Activated T-cell treated with anti-CD3 and anti-CD28 coated beads, Interleukin-2, amount 50 U/mL, for 1 hour (primary cell): Measurements from ENCODE around the gene TRIM5.
"Not testable (repeated sequence)": the region's sequence is repeated elsewhere in the genome, so short reads cannot be mapped to it uniquely, and the experiment has no call there.

Experiments
- DNase-seq: peaks from one replicate; pipeline ENCODE4 v3.0.0-alpha.2; 2020

TRIM5 gene

DNA sequence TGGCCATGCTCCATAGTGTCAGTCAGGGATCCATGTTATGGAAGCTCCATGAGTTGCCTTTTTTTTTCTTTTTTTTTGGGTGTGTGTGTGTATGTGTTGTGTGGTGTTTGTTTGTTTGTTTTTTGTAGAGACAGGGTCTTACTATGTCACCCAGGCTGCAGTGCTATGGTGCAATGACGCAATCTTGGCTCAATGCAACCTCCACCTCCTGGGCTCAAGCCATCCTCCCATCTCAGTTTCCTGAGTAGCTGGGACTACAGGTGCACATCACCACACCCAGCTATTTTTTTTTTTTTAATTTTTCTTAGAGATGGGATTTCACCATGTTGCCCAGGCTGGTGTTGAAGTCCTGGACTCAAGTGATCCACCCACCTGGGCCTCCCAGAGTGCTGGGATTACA lies 3.6 kb upstream of the TRIM5 start:
- no peak for DNase-seq

GRCh38 chr11:5686426-5686825 lies 1.6 kb upstream of the TRIM5 start:
- no peak for DNase-seq

GRCh38 chr11:5684036-5684645 lies 733 bp downstream of the TRIM5 start:
- DNase-seq = no peak

- DNase-seq = peak; percentile 37
These were observed 1.3 kb downstream of the TRIM5 start for GRCh38 chr11:5683620-5684019.

DNA sequence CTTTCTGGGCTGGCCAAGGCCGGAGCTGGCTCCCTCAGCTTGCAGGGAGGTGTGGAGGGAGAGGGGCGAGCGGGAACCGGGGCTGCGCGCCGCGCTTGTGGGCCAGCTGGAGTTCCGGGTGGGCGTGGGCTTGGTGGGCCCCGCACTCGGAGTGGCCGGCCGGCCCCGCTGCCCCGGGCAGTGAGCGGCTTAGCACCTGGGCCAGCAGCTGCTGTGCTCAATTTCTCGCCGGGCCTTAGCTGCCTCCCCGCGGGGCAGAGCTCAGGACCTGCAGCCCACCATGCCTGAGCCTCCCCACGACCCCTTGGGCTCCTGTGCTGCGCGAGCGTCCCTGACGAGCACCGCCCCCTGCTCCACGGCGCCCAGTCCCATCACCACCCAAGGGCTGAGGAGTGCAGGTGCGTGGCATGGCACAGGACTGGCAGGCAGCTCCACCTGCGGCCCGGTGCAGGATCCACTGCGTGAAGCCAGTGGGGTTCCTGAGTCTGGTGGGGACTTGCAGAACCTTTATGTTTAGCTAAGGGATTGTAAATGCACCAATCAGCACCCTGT lies 1.9 kb downstream of the TRIM5 start:
- DNase-seq = not testable (repeated sequence)

- no peak for DNase-seq
These were observed 5.1 kb downstream of the TRIM5 start for GRCh38 chr11:5679811-5680210.

DNA sequence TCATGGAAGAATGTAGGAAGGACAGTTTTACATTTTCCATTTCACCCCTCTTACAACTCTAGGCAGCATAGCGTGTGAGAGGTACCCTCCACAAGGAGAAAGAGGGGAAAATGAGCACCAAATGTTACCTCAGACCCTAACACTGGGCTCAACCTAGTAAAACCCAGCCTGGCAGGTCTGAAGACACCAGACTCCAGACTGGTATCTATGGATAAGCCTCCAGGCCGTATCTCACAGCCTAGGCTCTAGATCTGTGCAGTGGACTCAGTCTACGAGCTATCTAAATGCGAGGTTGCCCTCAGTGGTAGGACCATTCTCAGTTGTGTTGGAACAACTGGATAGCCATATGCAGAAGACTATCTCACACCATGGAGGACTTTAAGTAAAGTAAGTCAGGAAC lies 10.5 kb downstream of the TRIM5 start:
- no peak for DNase-seq

- no peak for DNase-seq
These were observed 13.0 kb downstream of the TRIM5 start for GRCh38 chr11:5671831-5672230.

DNA sequence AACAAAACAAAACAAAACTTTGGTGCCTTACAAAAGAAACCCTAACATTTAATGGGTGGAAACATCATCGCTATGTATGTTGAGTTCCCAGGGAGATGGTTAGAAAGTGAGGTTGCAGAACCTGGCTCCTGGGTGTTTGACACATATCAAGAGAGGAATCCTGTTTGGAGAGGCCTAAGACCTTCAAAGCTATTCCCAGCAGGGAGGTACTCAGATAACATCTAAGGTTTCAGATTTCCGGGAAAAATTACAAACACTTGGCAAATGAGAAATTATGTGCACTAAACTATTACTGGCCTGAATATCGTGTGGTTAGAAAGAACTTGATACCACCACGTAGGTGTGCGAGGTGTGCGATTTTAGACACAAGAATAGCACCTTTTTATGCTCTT lies 18.5 kb downstream of the TRIM5 start:
- DNase-seq = no peak

- DNase-seq = no peak
These were observed 19.0 kb downstream of the TRIM5 start for GRCh38 chr11:5665746-5666401.

DNA sequence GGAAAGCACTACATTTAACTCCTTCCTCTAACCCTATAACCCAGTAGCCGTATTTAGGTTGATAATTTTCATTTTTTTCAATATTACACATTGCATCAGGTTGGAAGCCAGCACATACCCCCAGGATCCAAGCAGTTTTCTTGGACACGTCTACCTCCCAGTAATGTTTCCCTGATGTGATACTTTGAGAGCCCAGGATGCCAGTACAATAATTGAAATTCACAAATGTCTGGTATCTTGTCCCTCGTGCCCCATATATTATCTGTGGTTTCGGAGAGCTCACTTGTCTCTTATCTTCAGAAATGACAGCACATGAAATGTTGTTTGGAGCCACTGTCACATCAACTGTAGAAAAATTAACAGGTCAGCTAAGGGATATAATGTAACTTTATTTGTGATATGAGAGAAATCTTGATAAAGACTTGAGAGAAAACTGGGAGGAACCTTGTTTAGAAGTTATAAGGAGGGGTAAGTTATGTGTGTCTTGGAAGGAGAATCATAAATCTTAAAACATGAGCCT lies 19.8 kb downstream of the TRIM5 start:
- DNase-seq = no peak

DNA sequence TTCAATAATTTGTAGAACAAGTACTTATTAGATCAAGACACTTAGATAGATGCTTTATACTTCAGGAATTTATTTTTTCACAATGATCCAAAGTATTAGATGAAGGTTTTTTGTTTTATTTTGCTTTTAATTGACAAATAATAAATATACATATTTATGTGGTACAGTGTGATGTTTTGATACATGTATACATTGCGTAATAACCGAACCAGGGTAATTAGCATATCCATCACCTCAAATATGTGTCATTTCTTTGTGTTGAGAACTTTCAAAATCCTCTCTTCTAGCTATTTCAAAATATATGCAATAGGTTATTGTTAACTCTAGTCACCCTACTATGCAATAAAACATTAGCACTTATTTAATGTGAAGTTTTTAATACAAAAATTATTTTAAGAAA lies 21.4 kb downstream of the TRIM5 start:
- no peak for DNase-seq

DNA sequence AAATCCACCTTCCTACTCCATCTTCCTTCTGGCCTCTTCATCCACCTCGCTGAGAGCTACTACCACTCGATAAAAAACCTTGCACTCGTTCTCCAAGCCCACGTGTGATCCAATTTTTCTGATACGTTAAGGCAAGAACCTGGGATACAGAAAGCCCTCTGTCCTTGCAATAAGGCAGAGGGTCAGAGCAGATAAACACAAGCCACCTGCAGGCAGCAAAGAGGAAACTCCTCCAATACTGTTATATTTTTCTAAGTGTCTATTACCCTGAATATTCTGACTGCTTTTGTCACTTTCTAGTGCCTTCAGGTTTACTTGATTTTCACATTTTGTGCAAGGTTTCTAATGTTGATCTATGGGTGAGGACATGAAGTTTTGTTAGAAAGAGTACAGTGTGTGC lies 26.6 kb downstream of the TRIM5 start:
- DNase-seq = no peak

DNA sequence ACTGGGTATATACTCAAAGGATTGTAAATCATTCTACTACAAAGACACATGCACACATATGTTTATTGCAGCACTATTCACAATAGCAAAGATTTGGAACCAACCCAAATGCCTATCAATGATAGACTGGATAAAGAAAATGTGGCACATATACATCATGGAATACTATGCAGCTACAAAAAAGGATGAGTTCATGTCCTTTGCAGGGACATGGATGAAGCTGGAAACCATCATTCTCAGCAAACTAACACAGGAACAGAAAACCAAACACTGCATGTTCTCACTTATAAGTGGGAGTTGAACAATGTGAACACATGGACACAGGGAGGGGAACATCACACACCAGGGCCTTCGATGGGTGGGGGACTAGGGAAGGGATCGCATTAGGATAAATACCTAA lies 27.9 kb downstream of the TRIM5 start:
- not testable (repeated sequence) for DNase-seq

GRCh38 chr11:5655474-5655873 lies 29.4 kb downstream of the TRIM5 start:
- DNase-seq = no peak

DNA sequence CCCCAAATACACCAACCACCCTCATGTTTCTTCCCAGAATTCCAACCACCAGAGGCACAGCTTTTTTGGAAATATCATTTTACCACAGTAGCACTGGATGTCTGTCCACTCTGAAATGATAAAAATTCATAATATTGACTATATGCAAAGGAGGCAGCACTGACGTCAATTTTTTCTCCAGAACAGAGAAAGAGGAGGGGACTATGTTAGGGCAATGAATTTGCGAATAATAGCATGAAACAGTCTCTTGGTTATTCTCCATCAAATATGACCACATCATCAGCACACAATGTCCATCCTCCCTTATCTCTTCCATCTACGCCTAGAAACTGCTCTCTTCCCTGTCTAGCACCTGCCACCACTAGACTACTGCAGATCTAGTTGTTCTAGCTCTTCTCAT lies 38.7 kb downstream of the TRIM5 start:
- no peak for DNase-seq

DNA sequence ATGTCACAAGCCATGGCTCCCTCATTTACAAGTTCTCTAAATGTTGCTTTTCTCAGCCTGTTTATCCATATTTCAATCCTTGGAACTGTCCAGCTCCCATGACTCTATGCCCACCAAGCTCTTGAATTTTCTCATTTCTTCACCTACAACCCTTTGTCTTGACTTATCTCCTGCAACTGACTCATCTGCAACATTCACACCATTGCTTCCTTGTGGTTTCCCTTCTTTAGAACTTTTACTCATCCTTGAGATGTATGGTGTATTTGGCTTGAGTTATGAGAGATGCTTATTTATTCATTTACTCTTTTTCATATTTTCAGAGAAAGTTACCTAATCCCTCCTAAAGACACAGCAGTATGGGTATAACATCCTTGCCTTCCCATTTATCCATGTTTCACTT lies 41.3 kb downstream of the TRIM5 start:
- DNase-seq = no peak

GRCh38 chr11:5639953-5640352 lies 44.9 kb downstream of the TRIM5 start:
- DNase-seq = no peak

- no peak for DNase-seq
These were observed 52.8 kb downstream of the TRIM5 start for GRCh38 chr11:5631969-5632635.

DNA sequence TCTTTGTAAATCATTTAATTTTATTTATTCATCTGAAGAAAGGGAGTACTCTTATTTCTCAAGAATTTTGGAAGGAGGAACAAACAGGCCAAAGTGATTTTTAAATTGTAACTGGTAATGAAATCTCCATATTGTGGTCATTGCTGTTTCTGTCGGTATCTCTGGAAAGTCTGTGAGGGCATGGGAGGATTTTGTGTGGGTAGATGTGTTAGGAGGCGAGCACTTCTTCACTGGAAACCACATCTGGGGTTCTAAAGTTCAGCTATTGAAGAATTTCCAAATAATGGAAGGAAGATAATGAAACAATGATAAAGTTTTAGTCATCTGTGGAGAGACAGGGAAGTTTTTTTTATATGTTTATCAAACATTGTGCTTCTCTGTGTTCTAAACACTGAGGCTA lies 53.5 kb downstream of the TRIM5 start:
- DNase-seq = no peak

DNA sequence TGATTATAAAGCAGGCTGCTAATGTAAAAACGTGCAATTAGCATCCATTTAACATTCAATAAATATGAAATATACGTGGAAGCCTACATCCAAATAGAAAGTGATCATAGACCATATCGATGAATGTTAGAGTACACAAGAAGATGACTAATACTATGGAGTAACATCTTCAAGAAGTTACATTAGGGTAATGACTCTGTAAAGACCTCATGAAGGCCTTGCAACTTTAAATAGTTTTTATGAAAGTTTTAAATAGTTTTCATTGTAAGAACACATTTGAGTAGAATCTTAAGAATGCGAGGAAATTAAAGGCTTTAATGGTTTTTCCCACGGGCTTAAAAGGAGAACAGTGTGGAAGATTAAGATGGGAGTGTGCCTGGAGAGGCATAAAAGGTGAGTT lies 58.7 kb downstream of the TRIM5 start:
- no peak for DNase-seq

DNA sequence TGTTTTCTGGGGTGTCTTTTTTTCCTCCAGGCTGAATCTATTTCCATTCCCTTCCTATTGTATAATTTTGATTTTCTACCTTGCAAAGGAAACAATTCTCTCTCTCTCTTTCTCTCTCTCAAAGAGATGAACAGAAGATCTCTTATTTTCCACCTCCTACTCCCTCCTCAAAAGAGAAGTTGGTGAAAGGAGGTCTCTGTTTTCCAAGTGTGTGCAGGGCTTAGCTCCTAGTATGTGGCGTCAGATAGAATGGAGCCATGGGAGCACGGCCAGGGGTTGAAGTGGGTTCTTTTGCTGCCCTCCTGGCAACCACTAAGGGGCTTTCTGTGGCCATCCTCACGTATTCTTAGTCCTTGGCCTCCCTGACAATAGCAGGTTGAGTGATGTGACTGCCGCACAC lies 59.6 kb downstream of the TRIM5 start:
- no peak for DNase-seq

- DNase-seq = peak; percentile 47
These were observed 60.2 kb downstream of the TRIM5 start, which contains the start of gene TRIM34 for GRCh38 chr11:5624489-5625279. Gene TRIM34 (plus strand): TSS chr11:5625001. CDS start chr11:5632332, 7,331 bp downstream.
